Measurements from ENCODE around the gene HNRNPA3. TPM values are rescaled to one million over a fixed set of nuclear protein-coding genes. Genes with fewer than 3 reads are reported as not detected.
A peak's percentile ranks its signal among the peaks of the same experiment; 100 is the strongest.

HNRNPA3 gene
- total and polyA plus RNA-seq, 2 donors (not counting 1 experiment from before 2014, with no cell fraction given): 45.1 to 200 TPM

DNA sequence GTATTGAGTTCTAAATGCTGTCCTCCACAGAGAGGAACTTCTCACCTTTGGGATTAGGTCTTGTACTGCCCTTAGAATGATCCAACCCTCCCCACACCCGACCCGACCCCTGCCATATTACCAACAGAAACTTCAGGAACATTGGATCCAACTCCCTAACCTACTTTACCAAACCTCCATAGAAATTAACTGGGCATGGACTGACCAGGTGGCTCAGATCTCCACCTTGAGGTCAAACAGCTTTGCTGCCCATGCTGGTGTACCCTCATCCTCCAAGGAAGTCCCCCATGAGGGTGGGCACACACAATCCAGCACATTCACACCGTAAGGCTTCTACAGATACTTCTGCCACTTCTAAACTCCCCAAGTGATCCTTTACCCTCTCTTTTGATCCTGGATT is 30.5 kb downstream of the HNRNPA3 start:
- ChIA-PET CTCF (interaction anchor here (1.0 to 1.1 kb wide), 2 partner anchors 14 to 20 kb away, joined by 3 read pairs; no protein-coding TSS in a partner anchor), POLR2A (no interaction called here)

DNA sequence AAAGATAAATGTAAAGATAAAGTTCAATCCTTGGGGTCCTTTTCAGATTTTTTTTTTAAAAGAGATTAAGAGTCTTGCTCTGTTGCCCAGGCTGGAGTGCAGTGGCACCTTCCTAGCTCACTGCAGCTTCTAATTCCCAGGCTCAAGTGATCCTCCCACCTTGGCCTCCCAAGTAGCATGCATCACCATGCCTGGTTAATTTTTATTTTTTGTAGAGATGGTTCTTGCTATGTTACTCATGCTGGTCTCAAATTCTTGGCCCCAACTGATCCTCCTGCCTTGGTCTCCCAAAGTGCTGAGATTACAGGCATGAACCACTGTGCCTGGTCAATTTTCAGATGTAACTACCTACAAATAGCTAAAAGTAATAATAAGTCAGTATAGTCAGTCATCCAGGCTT is 30.9 kb downstream of the HNRNPA3 start:
- no peak overlapping the region for H3K4me3 ChIP-seq (ENCODE audit: control extremely low read depth in 1 of 5, extremely low read depth in 1 of 5, insufficient read depth in 1 of 5, low read depth in 2 of 5, low read length in 4 of 5)
- H4K20me1 ChIP-seq (ENCODE audit: control insufficient read depth, insufficient read depth, low read length, poor library complexity, severe bottlenecking): peaks cover 79% of the 10 kb centered on the region
- no peak for TF ChIP-seq EZH2 (IDR thresholded peaks at IDR 0.05; ENCODE audit: borderline replicate concordance, insufficient read depth, low read depth, low read length, poor library complexity, severe bottlenecking)
- TF ChIP-seq, protein P1, sequence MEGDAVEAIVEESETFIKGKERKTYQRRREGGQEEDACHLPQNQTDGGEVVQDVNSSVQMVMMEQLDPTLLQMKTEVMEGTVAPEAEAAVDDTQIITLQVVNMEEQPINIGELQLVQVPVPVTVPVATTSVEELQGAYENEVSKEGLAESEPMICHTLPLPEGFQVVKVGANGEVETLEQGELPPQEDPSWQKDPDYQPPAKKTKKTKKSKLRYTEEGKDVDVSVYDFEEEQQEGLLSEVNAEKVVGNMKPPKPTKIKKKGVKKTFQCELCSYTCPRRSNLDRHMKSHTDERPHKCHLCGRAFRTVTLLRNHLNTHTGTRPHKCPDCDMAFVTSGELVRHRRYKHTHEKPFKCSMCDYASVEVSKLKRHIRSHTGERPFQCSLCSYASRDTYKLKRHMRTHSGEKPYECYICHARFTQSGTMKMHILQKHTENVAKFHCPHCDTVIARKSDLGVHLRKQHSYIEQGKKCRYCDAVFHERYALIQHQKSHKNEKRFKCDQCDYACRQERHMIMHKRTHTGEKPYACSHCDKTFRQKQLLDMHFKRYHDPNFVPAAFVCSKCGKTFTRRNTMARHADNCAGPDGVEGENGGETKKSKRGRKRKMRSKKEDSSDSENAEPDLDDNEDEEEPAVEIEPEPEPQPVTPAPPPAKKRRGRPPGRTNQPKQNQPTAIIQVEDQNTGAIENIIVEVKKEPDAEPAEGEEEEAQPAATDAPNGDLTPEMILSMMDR (IDR thresholded peaks at IDR 0.05): no peak
- Mint-ChIP-seq H3K27ac (no peak overlapping the region), H3K4me1 (peaks cover 80% of the 10 kb centered on the region), H3K27me3 (no peaks in the 10 kb centered on the region), H3K9me3 (ENCODE audit: insufficient read depth) (no peaks in the 10 kb centered on the region), H3K4me3 (no peak overlapping the region)
- intact Hi-C loops (cut with micrococcal nuclease): no loop called here
- DNase-seq (no peak), ATAC-seq (ENCODE audit: low read depth) (no peak)
- ChIA-PET POLR2A (no interaction called here), CTCF (interaction anchor here (0.7 to 1.5 kb wide), 4 partner anchors 11 to 173 kb away, joined by 3 to 4 read pairs (median 3); no protein-coding TSS in a partner anchor)
- H3K9ac ChIP-seq (ENCODE audit: low read length): no peak overlapping the region
- no peaks in the 10 kb centered on the region for H3K27me3 ChIP-seq (replicated peaks in 1 of 4; ENCODE audit: control extremely low read depth in 1 of 4, control insufficient read depth in 3 of 4, insufficient read depth in 4 of 4, low read length in 3 of 4)
- peaks cover 48 to 49% of the 10 kb centered on the region in 2 donors for H3K4me1 ChIP-seq (ENCODE audit: control insufficient read depth in 2 of 2, insufficient read depth in 2 of 2, low read length in 2 of 2)
- peak overlapping the region in 1 of 2 donors; percentile 60 for H3K27ac ChIP-seq (ENCODE audit: low read length in 2 of 2)
- H3K9me3 ChIP-seq (ENCODE audit: control extremely low read depth in 1 of 3, control insufficient read depth in 2 of 3, insufficient read depth in 1 of 3, low read length in 2 of 3): no peaks in the 10 kb centered on the region
- no peak overlapping the region for H2AFZ ChIP-seq (ENCODE audit: insufficient read depth, low read depth, low read length, poor library complexity, severe bottlenecking)
- H3K79me2 ChIP-seq (ENCODE audit: control insufficient read depth, insufficient read depth, low read length): peaks cover 99% of the 10 kb centered on the region
- H3K4me2 ChIP-seq (replicated peaks; ENCODE audit: low read depth, low read length, poor library complexity, severe bottlenecking): no peak overlapping the region
- H3K36me3 ChIP-seq (replicated peaks in 1 of 2; ENCODE audit: control extremely low read depth in 1 of 2, control insufficient read depth in 1 of 2, extremely low read depth in 1 of 2, insufficient read depth in 2 of 2, low read length in 1 of 2): peaks cover 0 to under 1% of the 10 kb centered on the region in 2 experiments

More for the DNA sequence above, 30.5 kb downstream of the HNRNPA3 start:
- intact Hi-C loops (cut with micrococcal nuclease): no loop called here
- no peaks in the 10 kb centered on the region for H3K27me3 Mint-ChIP-seq
- no peaks in the 10 kb centered on the region for H3K9me3 Mint-ChIP-seq (ENCODE audit: insufficient read depth)
- peak overlapping the region in 1 of 2 donors; percentile 60 for H3K27ac ChIP-seq (ENCODE audit: low read length in 2 of 2)
- no peaks in the 10 kb centered on the region for H3K27me3 ChIP-seq (replicated peaks in 1 of 4; ENCODE audit: control extremely low read depth in 1 of 4, control insufficient read depth in 3 of 4, insufficient read depth in 4 of 4, low read length in 3 of 4)
- WGBS (ENCODE audit: insufficient coverage): 100% methylated on average over 2 of the region's 3 CpGs
- H3K4me1 ChIP-seq (ENCODE audit: control insufficient read depth in 2 of 2, insufficient read depth in 2 of 2, low read length in 2 of 2): peaks cover 48 to 50% of the 10 kb centered on the region in 2 donors
- TF ChIP-seq, protein P1 (IDR thresholded peaks at IDR 0.05): no peak
- no peak for TF ChIP-seq EZH2 (IDR thresholded peaks at IDR 0.05; ENCODE audit: borderline replicate concordance, insufficient read depth, low read depth, low read length, poor library complexity, severe bottlenecking)
- no peak for DNase-seq
- peaks cover 84% of the 10 kb centered on the region for H3K4me1 Mint-ChIP-seq
- peak overlapping the region; percentile 7 for H3K4me2 ChIP-seq (replicated peaks; ENCODE audit: low read depth, low read length, poor library complexity, severe bottlenecking)
- no peak overlapping the region for H3K4me3 ChIP-seq (ENCODE audit: control extremely low read depth in 1 of 5, extremely low read depth in 1 of 5, insufficient read depth in 1 of 5, low read depth in 2 of 5, low read length in 4 of 5)
- ATAC-seq (ENCODE audit: low read depth): no peak
- peaks cover 99% of the 10 kb centered on the region for H3K79me2 ChIP-seq (ENCODE audit: control insufficient read depth, insufficient read depth, low read length)
- peak overlapping the region; percentile 74 for H3K27ac Mint-ChIP-seq
- H3K36me3 ChIP-seq (replicated peaks in 1 of 2; ENCODE audit: control extremely low read depth in 1 of 2, control insufficient read depth in 1 of 2, extremely low read depth in 1 of 2, insufficient read depth in 2 of 2, low read length in 1 of 2): no peaks in the 10 kb centered on the region
- H3K9me3 ChIP-seq (ENCODE audit: control extremely low read depth in 1 of 3, control insufficient read depth in 2 of 3, insufficient read depth in 1 of 3, low read length in 2 of 3): no peaks in the 10 kb centered on the region
- H3K4me3 Mint-ChIP-seq: peak overlapping the region; percentile 51
- no peak overlapping the region for H3K9ac ChIP-seq (ENCODE audit: low read length)
- H2AFZ ChIP-seq (ENCODE audit: insufficient read depth, low read depth, low read length, poor library complexity, severe bottlenecking): no peak overlapping the region
- peaks cover 78% of the 10 kb centered on the region for H4K20me1 ChIP-seq (ENCODE audit: control insufficient read depth, insufficient read depth, low read length, poor library complexity, severe bottlenecking)

Measured in B cell (primary cell).